ENCODE measurements around the gene MAPK1.
"Not testable (repeated sequence)": the region's sequence is repeated elsewhere in the genome, so short reads cannot be mapped to it uniquely, and the experiment has no call there.

MAPK1 gene

GRCh38 chr22:21881841-21882753 is 14.7 kb upstream of the MAPK1 start:
- no peak for DNase-seq

DNA sequence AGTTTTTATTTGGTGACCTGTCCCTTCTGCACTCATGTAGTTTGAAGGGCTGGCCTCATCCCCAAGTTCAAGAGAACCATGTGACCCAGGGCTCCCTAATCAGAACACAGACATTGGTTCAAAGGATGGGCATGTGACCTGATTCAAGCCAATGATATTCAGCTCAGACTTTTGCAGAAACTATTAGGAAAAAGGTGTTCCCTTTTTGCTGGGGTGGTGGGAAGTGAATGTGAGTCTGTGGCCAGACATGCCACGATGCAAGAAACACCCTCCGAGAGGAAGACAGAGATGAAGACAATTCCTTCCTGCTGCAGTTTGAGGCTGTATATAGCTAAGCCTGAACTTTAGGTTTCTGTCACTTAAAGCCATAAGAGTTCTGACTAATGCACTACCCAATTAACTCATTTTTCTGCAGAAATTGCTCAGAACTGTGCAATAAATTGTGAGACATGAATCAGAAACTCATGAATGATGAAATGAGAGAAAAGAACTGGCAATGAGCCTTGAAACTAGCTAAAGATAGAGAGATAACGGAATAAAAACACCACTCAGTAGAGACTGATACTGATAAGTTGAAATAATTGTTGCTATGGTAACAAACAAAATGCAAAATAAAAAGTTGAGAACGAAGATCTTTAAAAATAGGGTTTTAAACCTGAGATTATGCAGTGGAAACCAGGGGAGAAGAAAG is 9.2 kb upstream of the MAPK1 start:
- DNase-seq: no peak

GRCh38 chr22:21874953-21875352 is 7.5 kb upstream of the MAPK1 start:
- not testable (repeated sequence) for DNase-seq

DNA sequence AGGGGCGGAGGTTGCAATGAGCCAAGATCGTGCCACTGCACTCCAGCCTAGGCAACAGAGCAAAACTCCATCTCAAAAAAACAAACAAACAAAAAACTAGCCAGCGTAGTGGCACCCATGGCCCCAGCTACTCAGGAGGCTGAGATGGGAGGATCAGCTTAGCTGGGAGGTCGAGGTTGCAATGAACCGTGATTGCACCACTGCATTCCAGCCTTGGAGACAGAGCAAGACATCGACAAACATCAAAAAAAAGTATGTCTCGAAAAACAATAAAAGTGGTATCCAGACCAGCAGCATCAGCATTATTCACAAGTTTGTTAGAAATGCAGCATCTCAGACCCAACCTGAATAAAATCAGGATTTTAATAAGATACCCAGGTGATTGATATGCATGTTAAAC is 6.2 kb upstream of the MAPK1 start:
- no peak for DNase-seq

DNA sequence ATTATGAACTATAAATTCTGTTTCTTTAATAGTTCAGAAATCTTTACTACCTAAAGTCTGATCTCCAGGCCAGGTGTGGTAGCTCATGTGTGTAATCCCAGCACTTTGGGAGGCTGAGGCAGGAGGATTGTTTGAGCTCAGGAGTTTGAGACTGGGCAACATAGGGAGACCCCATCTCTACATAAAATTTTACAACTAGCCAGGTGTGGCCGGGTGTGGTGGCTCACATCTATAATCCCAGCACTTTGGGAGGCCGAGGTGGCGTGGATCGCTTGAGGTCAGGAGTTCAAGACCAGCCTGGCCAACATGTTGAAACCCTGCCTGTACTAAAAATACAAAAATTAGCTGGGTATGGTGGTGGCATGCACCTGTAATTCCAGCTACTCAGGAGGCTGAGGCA is 5.3 kb upstream of the MAPK1 start:
- DNase-seq: not testable (repeated sequence)

DNA sequence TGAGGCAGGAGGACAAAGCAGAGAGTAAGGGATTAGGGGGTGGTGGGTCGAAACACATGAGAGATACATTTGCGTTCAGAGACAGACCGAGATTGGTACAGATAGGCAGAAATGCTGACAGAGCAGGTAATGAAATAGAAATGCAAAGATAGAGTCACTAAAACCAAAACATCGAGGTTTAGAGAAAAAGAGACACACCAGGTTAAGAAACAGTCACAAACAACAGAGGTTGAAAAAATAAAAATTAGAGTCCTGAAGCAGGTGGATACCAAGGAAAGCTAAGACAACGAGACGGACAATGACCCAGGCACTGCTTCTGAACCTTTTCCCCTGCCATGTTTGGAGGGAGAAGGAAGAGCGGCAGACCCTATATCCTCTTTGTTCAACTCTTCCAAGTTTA is 1.2 kb upstream of the MAPK1 start:
- DNase-seq: no peak

- no peak for DNase-seq
These were observed 465 bp downstream of the MAPK1 start for GRCh38 chr22:21866833-21867527.

DNA sequence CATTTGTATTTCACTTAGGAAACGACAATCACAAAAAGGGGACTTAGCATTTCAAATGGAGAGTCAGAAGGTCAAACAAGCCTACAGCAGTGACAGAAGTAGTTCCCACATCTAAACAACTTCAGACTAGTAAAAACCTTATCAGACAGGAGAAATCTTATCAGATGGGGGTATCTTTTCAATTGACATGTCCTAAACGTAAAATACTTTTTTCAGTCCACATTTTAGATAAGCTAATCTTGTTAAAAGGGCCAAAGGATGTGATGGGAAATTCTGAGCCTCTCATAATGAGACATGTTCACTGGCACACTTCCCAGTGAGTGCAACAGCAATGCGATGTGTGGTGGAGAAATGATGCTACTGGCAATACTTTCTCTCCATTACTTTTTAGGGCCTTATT is 2.4 kb downstream of the MAPK1 start:
- no peak for DNase-seq

DNA sequence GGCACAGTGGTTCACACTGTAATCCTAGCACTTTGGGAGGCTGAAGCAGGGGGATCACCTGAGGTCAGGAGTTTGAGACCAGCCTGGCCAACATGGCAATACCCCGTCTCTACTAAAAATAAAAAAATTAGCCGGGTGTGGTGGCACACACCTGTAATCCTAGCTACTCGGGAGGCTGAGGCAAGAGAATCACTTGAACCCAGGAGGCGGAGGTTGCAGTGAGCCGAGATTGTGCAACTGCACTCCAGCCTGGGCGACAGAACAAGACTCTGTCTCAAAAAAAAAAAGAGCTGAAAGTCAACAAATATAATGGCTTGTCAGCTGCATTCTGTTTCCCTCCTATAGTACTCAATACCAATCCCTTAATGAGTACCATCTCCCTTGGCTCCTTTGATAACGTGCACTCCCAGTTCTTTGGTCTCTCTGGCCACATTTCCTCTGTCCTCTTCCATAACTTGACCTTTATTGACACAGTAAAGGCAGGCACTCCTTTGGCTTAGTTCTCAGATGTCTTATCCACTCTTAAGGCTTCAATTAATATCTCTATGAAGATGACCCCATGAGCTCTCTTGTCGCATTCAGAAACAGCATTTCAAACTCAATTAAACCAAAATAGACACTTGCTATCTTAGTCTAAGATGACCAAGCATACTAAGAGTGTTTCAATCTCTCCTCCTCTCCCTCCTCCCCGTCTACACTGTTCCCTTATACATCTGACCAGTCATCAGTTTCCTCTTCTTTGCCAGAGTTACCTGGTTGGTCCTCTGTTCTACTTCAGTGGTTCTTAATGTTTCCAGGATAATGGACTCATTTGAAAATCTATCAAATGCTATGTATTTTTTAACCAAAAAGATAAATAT is 4.8 kb downstream of the MAPK1 start:
- DNase-seq: no peak

- no peak for DNase-seq
These were observed 5.6 kb downstream of the MAPK1 start for GRCh38 chr22:21861851-21862250.

- no peak for DNase-seq
These were observed 6.1 kb downstream of the MAPK1 start for GRCh38 chr22:21861264-21861848.

- no peak for DNase-seq
These were observed 6.9 kb downstream of the MAPK1 start for GRCh38 chr22:21860491-21861039.

- DNase-seq: no peak
These were observed 9.2 kb downstream of the MAPK1 start for GRCh38 chr22:21858025-21858764.

GRCh38 chr22:21857481-21857914 is 9.9 kb downstream of the MAPK1 start:
- DNase-seq: no peak

DNA sequence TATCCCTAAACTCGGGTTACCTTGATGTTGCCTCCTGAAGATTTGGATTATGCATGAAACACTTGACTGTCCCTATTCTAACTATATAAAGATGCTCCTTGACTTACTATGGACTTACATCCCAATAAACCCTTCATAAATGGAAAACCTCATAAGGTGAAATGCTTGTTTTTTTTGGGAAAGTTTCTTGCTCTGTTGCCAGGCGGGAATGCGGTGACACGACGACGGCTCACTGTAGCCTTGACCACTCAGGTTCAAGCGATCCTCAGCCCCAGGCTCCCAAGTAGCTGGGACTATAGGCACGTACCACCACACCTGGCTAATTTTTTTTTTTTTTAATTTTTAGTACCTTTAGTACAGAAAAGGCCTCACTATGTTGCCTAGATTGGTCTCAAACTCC is 10.6 kb downstream of the MAPK1 start:
- no peak for DNase-seq

DNA sequence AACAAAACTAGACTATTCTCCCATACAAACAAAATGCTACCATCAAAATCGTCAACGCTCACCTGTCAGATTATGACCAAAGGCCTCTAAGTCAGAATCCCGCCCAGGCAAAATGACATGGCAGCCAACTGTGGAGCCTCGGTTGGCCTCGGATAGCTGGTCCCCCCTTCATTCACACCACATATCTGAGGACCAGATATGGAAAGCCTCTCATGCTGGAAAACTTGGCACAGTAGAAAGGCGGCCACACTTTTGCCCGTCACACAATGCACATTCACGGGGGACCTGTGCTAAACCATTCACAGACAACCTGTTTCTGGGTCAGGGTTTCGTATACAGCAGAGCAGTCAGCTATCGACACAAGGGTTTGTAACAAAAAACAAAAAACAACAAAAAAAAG is 11.2 kb downstream of the MAPK1 start:
- DNase-seq: no peak

- no peak for DNase-seq
These were observed 11.8 kb downstream of the MAPK1 start for GRCh38 chr22:21855676-21856075.

GRCh38 chr22:21850660-21851059 is 16.8 kb downstream of the MAPK1 start:
- no peak for DNase-seq

DNA sequence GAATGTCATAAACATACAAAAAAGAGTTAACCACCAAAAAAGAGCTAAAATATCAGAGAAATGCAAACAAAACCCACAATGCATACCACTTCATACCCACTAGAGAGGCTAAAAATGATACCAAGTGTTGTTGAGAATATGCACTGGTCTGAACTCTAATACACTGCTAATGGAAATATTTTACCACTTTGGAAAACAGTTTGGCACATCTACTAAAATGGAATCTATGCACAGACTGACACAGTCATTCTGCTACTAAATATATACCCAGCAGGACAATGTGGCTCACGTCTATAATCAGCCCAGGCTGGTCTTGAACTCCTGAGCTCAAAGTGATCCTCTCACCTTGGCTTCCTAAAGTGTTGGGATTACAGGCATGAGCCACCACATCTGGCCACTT is 18.0 kb downstream of the MAPK1 start:
- DNase-seq: no peak

DNA sequence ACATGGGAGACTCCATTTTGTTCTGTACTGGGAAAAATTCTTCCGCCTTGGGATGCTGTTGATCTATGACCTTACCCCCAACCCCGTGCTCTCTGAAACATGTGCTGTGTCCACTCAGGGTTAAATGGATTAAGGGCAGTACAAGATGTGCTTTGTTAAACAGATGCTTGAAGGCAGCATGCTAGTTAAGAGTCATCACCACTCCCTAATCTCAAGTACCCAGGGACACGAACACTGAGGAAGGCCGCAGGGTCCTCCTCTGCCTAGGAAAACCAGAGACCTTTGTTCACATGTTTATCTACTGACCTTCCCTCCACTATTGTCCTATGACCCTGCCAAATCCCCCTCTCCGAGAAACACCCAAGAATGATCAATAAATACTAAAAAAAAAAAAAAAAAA is 19.4 kb downstream of the MAPK1 start:
- DNase-seq: not testable (repeated sequence)

Data from NCI-H1048 (cell line).